Spinal cord (tissue), 10 donors: Measurements from ENCODE around the gene VGLL3. TPM values are rescaled to one million over a fixed set of nuclear protein-coding genes. Genes with fewer than 3 reads are reported as not detected.

ENCODE experiments used
- DNase-seq, 6 donors: peaks; one replicate each; pipeline versions ENCODE4 v3.0.0 to v3.0.0-alpha.2; 2013 to 2015; ENCODE audit warnings: low spot score in 6 of 6, low read depth in 4 of 6
- H3K27ac ChIP-seq: one replicate; pipeline ENCODE4 v1.5.1; 2013; ENCODE audit warnings: low read depth, low read length, control low read depth
- H3K27me3 ChIP-seq: one replicate; pipeline ENCODE4 v1.6.1; 2013; ENCODE audit warnings: low read length; ENCODE audit not compliant: control insufficient read depth, insufficient read depth
- H3K36me3 ChIP-seq: one replicate; pipeline ENCODE4 v1.6.1; 2013; ENCODE audit warnings: low read length; ENCODE audit not compliant: control insufficient read depth, insufficient read depth
- H3K4me1 ChIP-seq: one replicate; pipeline ENCODE4 v1.6.1; 2013; ENCODE audit warnings: low read length; ENCODE audit not compliant: control insufficient read depth, insufficient read depth
- H3K4me3 ChIP-seq: one replicate; pipeline ENCODE4 v1.5.1; 2013; ENCODE audit warnings: low read depth, low read length, control low read depth
- H3K9me3 ChIP-seq: one replicate; pipeline ENCODE4 v1.6.1; 2013; ENCODE audit warnings: low read length; ENCODE audit not compliant: control insufficient read depth, insufficient read depth
- WGBS: methylation state at CpG from one replicate; pipeline ENCODE4 v1.1.5; 2013; ENCODE audit warnings: missing lambda C conversion rate; ENCODE audit not compliant: insufficient coverage; 5-methylcytosine and 5-hydroxymethylcytosine counted together
- polyA plus RNA-seq, 2 donors: library from polyadenylated mRNA; unstranded; fragments of 120-200 nt; gene quantifications; one replicate each; pipeline ENCODE4 v1.2.1, GENCODE V29; 2013; ENCODE audit not compliant: insufficient read length in 2 of 2
- total RNA-seq, 2 donors: library from RNA; depleted of rRNA in 1 of 2; stranded (reverse); fragments of 120-200 nt in 1 of 2; fragments of >200 nt in 1 of 2; gene quantifications; one replicate each; pipeline versions ENCODE4 v1.2.3 to v1.2.4, GENCODE V29; 2013 to 2014
- donor health status: healthy.

Gene VGLL3
- total and polyA plus RNA-seq, 4 donors, result 2.8 to 17.5 (median 5.3) TPM

DNA sequence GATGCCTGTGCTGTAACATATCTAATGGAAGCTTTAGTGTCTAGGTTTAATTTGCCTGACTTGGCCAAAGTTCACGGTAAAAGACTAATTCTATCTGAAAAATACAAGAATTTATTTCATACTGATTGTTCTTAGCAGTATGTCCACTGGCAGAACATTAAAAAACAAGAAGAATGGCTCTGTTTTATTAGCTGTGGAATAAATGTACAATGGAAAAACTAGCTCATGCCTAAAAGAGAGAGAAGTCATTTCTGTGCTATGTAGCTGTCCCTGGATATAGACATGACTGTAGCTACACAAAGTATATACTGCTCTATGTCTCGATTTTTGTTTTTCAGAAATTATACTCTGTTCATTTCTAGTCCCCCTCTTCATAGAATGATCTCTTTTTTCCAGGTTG lies 13.9 kb upstream of the VGLL3 start:
- no peaks in the 10 kb centered on the region for H3K9me3 ChIP-seq
- H3K27me3 ChIP-seq, result no peaks in the 10 kb centered on the region
- DNase-seq, result no peak
- no CpG with 5 or more reads among the region's 2 CpGs for WGBS
- H3K4me1 ChIP-seq, result no peaks in the 10 kb centered on the region
- no peak overlapping the region for H3K27ac ChIP-seq
- H3K36me3 ChIP-seq, result no peaks in the 10 kb centered on the region
- H3K4me3 ChIP-seq, result no peak overlapping the region

DNA sequence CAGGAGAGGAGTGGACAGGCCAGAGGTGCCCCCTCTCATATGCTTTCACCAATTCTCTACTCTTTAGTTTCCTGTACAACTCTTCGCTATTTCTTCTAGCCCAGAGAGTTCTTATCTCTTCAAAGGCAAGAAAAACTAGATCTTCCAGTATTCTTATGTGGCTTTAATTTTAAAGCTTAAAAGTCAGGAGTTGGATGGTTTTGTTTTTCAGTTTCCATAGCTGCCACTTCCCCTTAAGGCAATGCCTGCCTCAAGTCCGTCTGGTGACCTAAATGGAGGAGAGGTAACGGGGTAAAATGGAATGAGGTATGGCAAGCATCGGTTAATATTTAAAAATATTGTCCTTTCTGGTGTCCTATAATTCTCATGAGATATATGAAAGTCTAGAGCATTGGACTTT lies 11.4 kb upstream of the VGLL3 start:
- no peak overlapping the region for H3K4me3 ChIP-seq
- DNase-seq, result no peak
- no CpG with 5 or more reads among the region's 4 CpGs for WGBS
- H3K27me3 ChIP-seq, result no peaks in the 10 kb centered on the region
- no peaks in the 10 kb centered on the region for H3K4me1 ChIP-seq
- no peaks in the 10 kb centered on the region for H3K9me3 ChIP-seq
- no peaks in the 10 kb centered on the region for H3K36me3 ChIP-seq
- no peak overlapping the region for H3K27ac ChIP-seq

DNA sequence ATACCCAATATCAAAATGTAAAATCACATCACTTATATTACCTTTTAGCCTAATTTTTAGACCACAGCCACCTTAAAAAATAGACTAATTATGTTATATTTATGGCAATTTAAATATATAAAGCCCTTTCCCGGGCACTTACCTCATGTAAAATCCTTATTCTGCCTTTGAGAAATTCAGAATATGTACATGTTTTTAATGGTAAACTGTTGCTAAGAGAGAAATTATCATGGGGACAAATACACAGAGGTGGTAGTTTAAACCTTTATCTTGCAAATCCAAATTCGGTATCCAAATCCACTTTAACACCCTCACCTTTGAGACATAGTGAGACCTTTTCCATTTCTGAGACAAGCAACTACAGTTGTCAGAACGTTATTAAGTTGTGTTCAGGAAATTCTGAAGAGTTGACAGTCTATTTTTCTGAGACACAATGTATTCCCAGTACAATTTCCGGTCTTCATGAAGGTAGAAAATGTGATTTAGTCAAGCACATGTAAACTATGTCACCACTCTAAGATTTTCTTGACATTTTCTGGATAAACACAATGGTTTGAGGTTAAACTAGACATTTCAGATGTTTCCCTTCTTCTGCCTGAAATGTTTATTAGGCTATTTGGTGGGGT lies 10.6 kb upstream of the VGLL3 start:
- WGBS, result no CpG with 5 or more reads among the region's 4 CpGs
- no peak for DNase-seq
- H3K27ac ChIP-seq, result no peak overlapping the region
- H3K4me3 ChIP-seq, result no peak overlapping the region
- no peaks in the 10 kb centered on the region for H3K27me3 ChIP-seq
- H3K9me3 ChIP-seq, result no peaks in the 10 kb centered on the region
- no peaks in the 10 kb centered on the region for H3K4me1 ChIP-seq
- H3K36me3 ChIP-seq, result no peaks in the 10 kb centered on the region

DNA sequence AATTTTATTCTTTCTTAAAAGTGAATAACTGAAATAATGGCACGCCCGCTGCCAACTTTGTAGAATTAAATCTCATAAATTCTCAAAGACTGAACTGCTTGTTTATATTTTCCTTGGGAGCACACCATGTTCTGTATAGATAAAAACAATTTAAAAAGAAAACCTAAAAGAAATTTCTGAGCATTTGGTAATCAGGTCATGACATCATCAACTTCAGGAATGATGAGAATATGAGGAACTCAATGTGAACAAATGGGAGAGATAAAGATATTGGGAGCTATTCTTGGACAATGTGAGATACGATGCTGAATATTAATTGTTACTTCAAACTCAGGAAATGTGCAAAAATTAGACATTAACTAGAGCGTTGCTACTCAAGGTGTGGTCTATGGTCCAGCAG lies 10.0 kb upstream of the VGLL3 start:
- DNase-seq, result no peak
- no CpG with 5 or more reads among the region's 4 CpGs for WGBS
- H3K27ac ChIP-seq, result no peak overlapping the region

DNA sequence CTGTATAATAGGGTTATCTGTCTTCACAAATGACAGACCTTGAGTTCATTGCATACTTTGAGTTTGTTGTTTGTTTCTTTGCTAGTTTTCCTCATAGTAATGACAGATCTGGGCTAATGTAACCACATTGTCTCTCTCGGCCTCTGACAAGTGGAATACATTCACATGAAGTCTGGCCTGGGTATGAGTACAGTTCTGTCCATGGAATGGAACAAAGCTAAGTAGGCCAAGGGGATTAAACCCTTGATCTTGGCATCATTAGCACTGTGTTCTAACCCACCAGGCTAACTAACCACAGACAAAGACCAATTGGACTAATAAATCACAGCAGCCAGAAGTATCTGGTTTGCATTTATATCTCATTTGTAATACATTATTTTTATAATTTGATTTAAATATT lies 7.6 kb upstream of the VGLL3 start:
- WGBS, result 71% methylated on average over 1 of the region's 1 CpG

More for the DNA sequence above, 10.0 kb upstream of the VGLL3 start:
- no peaks in the 10 kb centered on the region for H3K9me3 ChIP-seq
- H3K4me1 ChIP-seq, result no peaks in the 10 kb centered on the region
- H3K27me3 ChIP-seq, result no peaks in the 10 kb centered on the region
- H3K4me3 ChIP-seq, result no peak overlapping the region
- H3K36me3 ChIP-seq, result no peaks in the 10 kb centered on the region

DNA sequence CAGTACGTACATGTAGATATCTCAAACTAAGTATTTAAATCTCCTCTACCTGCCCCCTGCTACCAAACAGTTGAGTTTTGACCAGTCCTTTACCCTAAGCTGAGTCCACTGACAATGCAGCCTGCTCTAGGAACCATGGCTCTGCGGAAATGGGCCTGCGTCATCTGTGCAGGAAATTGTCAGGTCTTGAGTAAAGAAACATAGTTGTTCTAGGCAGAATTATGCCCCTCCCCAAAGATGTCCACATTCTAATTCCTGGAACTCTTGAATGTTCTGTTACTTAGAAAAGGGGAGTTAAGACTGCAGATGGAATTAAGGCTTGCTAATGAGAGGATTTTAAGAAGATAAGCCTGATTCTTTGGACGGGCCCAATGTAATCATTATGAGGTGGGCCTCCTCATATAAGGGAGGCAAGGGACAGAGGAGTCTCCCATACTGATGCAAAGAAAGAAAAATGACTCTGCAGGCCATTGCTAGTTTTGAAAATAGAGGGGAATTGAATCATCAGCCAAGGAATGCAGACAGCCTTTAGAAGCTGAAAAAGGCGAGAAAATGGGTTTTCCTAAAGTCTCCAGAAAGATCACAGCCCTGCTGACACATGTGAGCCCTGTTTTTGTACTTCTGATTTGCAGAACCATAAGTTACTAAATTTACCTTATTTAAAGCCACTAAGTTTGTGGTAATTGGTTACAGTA lies 5.5 kb upstream of the VGLL3 start:
- DNase-seq, result no peak
- Histone ChIP-seq H3K27ac (no peak overlapping the region), H3K9me3 (no peaks in the 10 kb centered on the region), H3K27me3 (peaks cover 2% of the 10 kb centered on the region), H3K4me3 (no peak overlapping the region), H3K36me3 (no peaks in the 10 kb centered on the region), H3K4me1 (no peaks in the 10 kb centered on the region)
- 95% methylated on average over 3 of the region's 5 CpGs for WGBS

More for the DNA sequence above, 7.6 kb upstream of the VGLL3 start:
- no peak overlapping the region for H3K4me3 ChIP-seq
- H3K27me3 ChIP-seq, result peaks cover under 1% of the 10 kb centered on the region
- H3K27ac ChIP-seq, result no peak overlapping the region
- no peak for DNase-seq
- H3K9me3 ChIP-seq, result no peaks in the 10 kb centered on the region
- H3K4me1 ChIP-seq, result no peaks in the 10 kb centered on the region
- H3K36me3 ChIP-seq, result no peaks in the 10 kb centered on the region

DNA sequence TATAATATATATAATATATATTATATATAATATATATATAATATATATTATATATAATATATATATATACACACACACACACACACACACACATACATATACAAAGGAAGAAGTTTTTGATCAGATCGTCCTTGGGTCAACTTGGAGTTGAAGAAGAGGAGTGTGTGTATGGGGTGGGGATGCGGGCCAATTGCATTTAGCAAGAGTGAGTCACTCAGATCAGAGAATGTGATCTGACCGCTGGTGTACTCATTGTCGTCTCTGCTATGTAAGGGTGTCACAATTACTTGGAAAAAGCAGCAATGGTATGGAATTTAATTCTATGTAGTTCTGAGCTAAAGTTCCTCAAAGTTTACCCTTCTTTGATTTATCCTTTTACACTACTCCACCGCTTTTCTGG lies 4.6 kb upstream of the VGLL3 start:
- Histone ChIP-seq H3K27me3 (peaks cover 2% of the 10 kb centered on the region), H3K4me1 (peaks cover under 1% of the 10 kb centered on the region), H3K9me3 (no peaks in the 10 kb centered on the region), H3K27ac (no peak overlapping the region), H3K36me3 (no peaks in the 10 kb centered on the region), H3K4me3 (no peak overlapping the region)
- DNase-seq, result no peak
- WGBS, result 94% methylated on average over 2 of the region's 5 CpGs

DNA sequence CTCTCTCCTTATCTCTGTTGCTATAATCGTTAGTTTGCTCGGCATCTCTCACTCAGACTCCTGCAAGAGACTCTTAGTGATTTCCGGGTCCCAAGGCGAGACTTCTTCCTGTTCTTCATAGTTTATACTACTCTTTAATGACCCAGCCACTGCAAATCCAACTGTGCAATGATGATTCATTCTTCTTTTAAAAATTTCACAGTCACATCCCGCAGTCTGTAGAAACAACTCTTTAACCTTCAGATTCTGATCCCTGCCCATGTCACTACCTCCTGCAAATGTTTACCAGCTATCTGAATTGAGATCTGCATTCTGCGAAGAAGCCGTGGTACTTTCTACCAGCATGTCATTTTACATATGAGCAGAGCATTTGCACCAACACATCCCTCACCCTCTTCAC lies 2.8 kb upstream of the VGLL3 start:
- Histone ChIP-seq H3K27me3 (peaks cover 15% of the 10 kb centered on the region), H3K27ac (no peak overlapping the region), H3K4me3 (no peak overlapping the region), H3K9me3 (no peaks in the 10 kb centered on the region), H3K4me1 (peaks cover 5% of the 10 kb centered on the region), H3K36me3 (no peaks in the 10 kb centered on the region)
- 61% methylated on average over 7 of the region's 7 CpGs for WGBS
- no peak for DNase-seq

DNA sequence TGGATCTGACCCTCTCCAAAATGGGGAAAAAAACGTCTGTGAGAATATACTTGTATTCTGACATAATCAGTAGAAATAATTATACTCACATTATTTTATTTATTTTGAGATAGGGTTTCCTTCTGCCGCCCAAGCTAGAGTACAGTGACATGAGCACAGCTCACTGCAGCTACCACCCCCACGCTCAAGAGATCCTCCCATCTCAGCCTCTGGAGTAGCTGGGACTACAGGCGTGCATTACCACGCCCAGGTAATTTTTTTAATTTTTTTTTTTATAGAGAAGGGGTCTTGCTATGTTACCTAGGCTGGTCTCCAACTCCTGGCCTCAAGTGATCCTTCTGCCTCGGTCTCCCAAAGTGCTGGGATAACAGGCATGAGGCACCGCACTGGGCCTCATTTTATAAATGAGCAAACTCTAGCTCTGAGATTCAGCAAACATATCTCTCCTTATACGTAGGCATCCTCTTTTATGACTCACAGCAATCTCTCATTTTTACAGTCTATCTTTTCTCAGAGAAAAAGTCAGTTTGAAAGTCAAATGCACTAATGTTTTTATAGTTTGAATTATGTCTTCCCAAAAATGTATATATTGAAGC lies 989 bp upstream of the VGLL3 start:
- Histone ChIP-seq H3K4me1 (peaks cover 5% of the 10 kb centered on the region), H3K9me3 (no peaks in the 10 kb centered on the region), H3K27me3 (peaks cover 15% of the 10 kb centered on the region), H3K27ac (peak overlapping the region; percentile 82), H3K36me3 (no peaks in the 10 kb centered on the region), H3K4me3 (peak overlapping the region; percentile 69)
- 88% methylated on average over 4 of the region's 8 CpGs for WGBS
- no peak for DNase-seq

DNA sequence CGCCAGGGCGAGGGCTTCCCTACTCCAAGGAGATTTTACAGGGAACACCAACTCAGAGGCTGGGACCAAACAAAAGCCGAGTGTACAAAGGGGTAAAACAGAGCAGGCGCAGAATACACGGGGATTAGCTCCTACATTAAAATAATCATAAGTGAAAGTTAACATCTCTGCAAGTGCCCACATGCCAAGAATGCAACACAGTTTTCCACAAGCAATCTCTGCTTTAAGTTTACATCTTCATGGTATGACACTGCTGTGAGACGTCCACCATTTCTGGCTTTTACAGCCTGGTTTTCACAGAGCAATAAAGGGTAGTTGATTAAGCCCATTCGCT lies 500 bp upstream of the VGLL3 start:
- H3K4me3 ChIP-seq, result peak overlapping the region; percentile 69
- no peaks in the 10 kb centered on the region for H3K36me3 ChIP-seq
- 0% methylated on average over 2 of the region's 7 CpGs for WGBS
- peak overlapping the region; percentile 82 for H3K27ac ChIP-seq
- peaks cover 15% of the 10 kb centered on the region for H3K27me3 ChIP-seq
- peaks cover 5% of the 10 kb centered on the region for H3K4me1 ChIP-seq
- no peak for DNase-seq
- no peaks in the 10 kb centered on the region for H3K9me3 ChIP-seq
